Activated CD4-positive, alpha-beta memory T cell treated with anti-CD3 and anti-CD28 coated beads, Interleukin-2, amount 10 ng/mL, durations not matched to agents 7 days and 5 days (primary cell): ENCODE measurements around the gene IL13RA1. TPM values are rescaled to one million over a fixed set of nuclear protein-coding genes. Genes with fewer than 3 reads are reported as not detected.
"Not testable (repeated sequence)": the region's sequence is repeated elsewhere in the genome, so short reads cannot be mapped to it uniquely, and the experiment has no call there.

Experiments used
- CTCF ChIA-PET: fragments of 350-600 bp; sonication (Branson Sonifier 250); formaldehyde crosslinking; loops from one replicate; lab custom pipeline; 2021; ENCODE audit warnings: antibody characterized with exemption, inconsistent platforms; lab: Charles Lee
- POLR2A ChIA-PET: fragments of 350-600 bp; sonication (Branson Sonifier 250); formaldehyde crosslinking; loops from one replicate; lab custom pipeline; 2021; ENCODE audit warnings: antibody characterized with exemption; lab: Charles Lee
- DNase-seq: peaks from one replicate; pipeline ENCODE4 v3.0.0-alpha.2; 2020
- H3K27ac Mint-ChIP-seq: one replicate; pipeline ENCODE4 v1.8.0; 2021; ENCODE audit warnings: mild to moderate bottlenecking, mixed read lengths
- H3K27me3 Mint-ChIP-seq: one replicate; pipeline ENCODE4 v1.8.0; 2021; ENCODE audit warnings: mixed read lengths
- H3K36me3 Mint-ChIP-seq: one replicate; pipeline ENCODE4 v1.8.0; 2021; ENCODE audit warnings: low read depth, mixed read lengths
- H3K4me1 Mint-ChIP-seq: one replicate; pipeline ENCODE4 v1.8.0; 2021; ENCODE audit warnings: mixed read lengths
- H3K4me3 Mint-ChIP-seq: one replicate; pipeline ENCODE4 v1.8.0; 2021; ENCODE audit warnings: mild to moderate bottlenecking, mixed read lengths
- H3K9me3 Mint-ChIP-seq: one replicate; pipeline ENCODE4 v1.8.0; 2021; ENCODE audit warnings: mixed read lengths
- total RNA-seq, 2 experiments: library from RNA; stranded (reverse); gene quantifications; one replicate each; pipeline ENCODE4 v1.2.3, GENCODE V29; 2021

The IL13RA1 gene
- total RNA-seq, 2 experiments from 2014 or later = not detected

GRCh38 chrX:118717678-118718391, 9.6 kb upstream of the IL13RA1 start:
- no peaks in the 10 kb centered on the region for H3K36me3 Mint-ChIP-seq
- POLR2A ChIA-PET = no interaction called here
- no peaks in the 10 kb centered on the region for H3K27me3 Mint-ChIP-seq
- DNase-seq = no peak
- no peak overlapping the region for H3K4me3 Mint-ChIP-seq
- H3K4me1 Mint-ChIP-seq = no peaks in the 10 kb centered on the region
- CTCF ChIA-PET = no interaction called here
- no peak overlapping the region for H3K27ac Mint-ChIP-seq
- H3K9me3 Mint-ChIP-seq = no peaks in the 10 kb centered on the region

GRCh38 chrX:118718737-118719136, 8.7 kb upstream of the IL13RA1 start:
- Mint-ChIP-seq H3K27ac (no peak overlapping the region), H3K36me3 (no peaks in the 10 kb centered on the region), H3K4me1 (no peaks in the 10 kb centered on the region), H3K9me3 (no peaks in the 10 kb centered on the region), H3K27me3 (no peaks in the 10 kb centered on the region), H3K4me3 (no peak overlapping the region)
- DNase-seq = no peak
- POLR2A ChIA-PET = no interaction called here
- CTCF ChIA-PET = no interaction called here

- Mint-ChIP-seq H3K36me3 (no peaks in the 10 kb centered on the region), H3K27me3 (no peaks in the 10 kb centered on the region)
Observed at GRCh38 chrX:118720058-118720707, 7.2 kb upstream of the IL13RA1 start.

GRCh38 chrX:118723376-118723775, 4.0 kb upstream of the IL13RA1 start:
- POLR2A ChIA-PET = no interaction called here
- Mint-ChIP-seq H3K27ac (no peak overlapping the region), H3K36me3 (no peaks in the 10 kb centered on the region), H3K4me3 (no peak overlapping the region), H3K9me3 (no peaks in the 10 kb centered on the region), H3K27me3 (peaks cover 11% of the 10 kb centered on the region), H3K4me1 (peaks cover 13% of the 10 kb centered on the region)
- CTCF ChIA-PET = no interaction called here
- DNase-seq = no peak

More at GRCh38 chrX:118720058-118720707, 7.2 kb upstream of the IL13RA1 start:
- peaks cover 8% of the 10 kb centered on the region for H3K4me1 Mint-ChIP-seq
- DNase-seq = no peak
- ChIA-PET POLR2A (no interaction called here), CTCF (no interaction called here)
- no peak overlapping the region for H3K27ac Mint-ChIP-seq
- H3K9me3 Mint-ChIP-seq = no peaks in the 10 kb centered on the region
- no peak overlapping the region for H3K4me3 Mint-ChIP-seq

- peaks cover 13% of the 10 kb centered on the region for H3K4me1 Mint-ChIP-seq
- no peak overlapping the region for H3K27ac Mint-ChIP-seq
- CTCF ChIA-PET = no interaction called here
- POLR2A ChIA-PET = no interaction called here
- H3K9me3 Mint-ChIP-seq = no peaks in the 10 kb centered on the region
- no peaks in the 10 kb centered on the region for H3K36me3 Mint-ChIP-seq
- DNase-seq = no peak
- H3K27me3 Mint-ChIP-seq = peaks cover 19% of the 10 kb centered on the region
- no peak overlapping the region for H3K4me3 Mint-ChIP-seq
Observed at GRCh38 chrX:118724365-118724764, 3.0 kb upstream of the IL13RA1 start.

- peaks cover 19% of the 10 kb centered on the region for H3K27me3 Mint-ChIP-seq
- H3K27ac Mint-ChIP-seq = no peak overlapping the region
- H3K4me3 Mint-ChIP-seq = no peak overlapping the region
- ChIA-PET CTCF (no interaction called here), POLR2A (no interaction called here)
- no peaks in the 10 kb centered on the region for H3K36me3 Mint-ChIP-seq
- no peaks in the 10 kb centered on the region for H3K9me3 Mint-ChIP-seq
- H3K4me1 Mint-ChIP-seq = peaks cover 13% of the 10 kb centered on the region
- no peak for DNase-seq
Observed at GRCh38 chrX:118724775-118725174, 2.6 kb upstream of the IL13RA1 start.

- H3K4me1 Mint-ChIP-seq = peaks cover 13% of the 10 kb centered on the region
- peak overlapping the region; percentile 24 for H3K4me3 Mint-ChIP-seq
- DNase-seq = no peak
- CTCF ChIA-PET = no interaction called here
- POLR2A ChIA-PET = no interaction called here
- H3K36me3 Mint-ChIP-seq = no peaks in the 10 kb centered on the region
- no peaks in the 10 kb centered on the region for H3K9me3 Mint-ChIP-seq
- H3K27me3 Mint-ChIP-seq = peaks cover 29% of the 10 kb centered on the region
- H3K27ac Mint-ChIP-seq = no peak overlapping the region
Observed at GRCh38 chrX:118726396-118726795, 1.0 kb upstream of the IL13RA1 start.

- no peak for DNase-seq
- POLR2A ChIA-PET = no interaction called here
- H3K27me3 Mint-ChIP-seq = peaks cover 34% of the 10 kb centered on the region
- no peaks in the 10 kb centered on the region for H3K36me3 Mint-ChIP-seq
- CTCF ChIA-PET = no interaction called here
- H3K4me3 Mint-ChIP-seq = no peak overlapping the region
- peaks cover 13% of the 10 kb centered on the region for H3K4me1 Mint-ChIP-seq
- H3K27ac Mint-ChIP-seq = no peak overlapping the region
- H3K9me3 Mint-ChIP-seq = no peaks in the 10 kb centered on the region
Observed at GRCh38 chrX:118727686-118728339, 407 bp downstream of the IL13RA1 start.

- CTCF ChIA-PET = interaction anchor here (0.6 kb wide), 1 partner anchor 105 kb away, joined by 3 read pairs; no protein-coding TSS in a partner anchor
- peaks cover 36% of the 10 kb centered on the region for H3K27me3 Mint-ChIP-seq
Observed at GRCh38 chrX:118729042-118729652, 1.7 kb downstream of the IL13RA1 start.

GRCh38 chrX:118730500-118731247, 3.3 kb downstream of the IL13RA1 start:
- ChIA-PET CTCF (interaction anchor here (0.7 kb wide), 1 partner anchor 271 kb away, joined by 3 read pairs; no protein-coding TSS in a partner anchor), POLR2A (no interaction called here)
- H3K27me3 Mint-ChIP-seq = peaks cover 40% of the 10 kb centered on the region
- no peak overlapping the region for H3K27ac Mint-ChIP-seq
- no peaks in the 10 kb centered on the region for H3K9me3 Mint-ChIP-seq
- H3K4me1 Mint-ChIP-seq = peaks cover 8% of the 10 kb centered on the region
- no peaks in the 10 kb centered on the region for H3K36me3 Mint-ChIP-seq
- no peak for DNase-seq
- no peak overlapping the region for H3K4me3 Mint-ChIP-seq

More at GRCh38 chrX:118729042-118729652, 1.7 kb downstream of the IL13RA1 start:
- Mint-ChIP-seq H3K4me3 (no peak overlapping the region), H3K36me3 (no peaks in the 10 kb centered on the region), H3K4me1 (peaks cover 13% of the 10 kb centered on the region), H3K27ac (no peak overlapping the region), H3K9me3 (no peaks in the 10 kb centered on the region)
- POLR2A ChIA-PET = no interaction called here
- DNase-seq = no peak

GRCh38 chrX:118732551-118732950, 5.1 kb downstream of the IL13RA1 start:
- not testable (repeated sequence) for H3K4me3 Mint-ChIP-seq, H3K36me3 Mint-ChIP-seq
- peaks cover 12% of the 10 kb centered on the region for H3K4me1 Mint-ChIP-seq

GRCh38 chrX:118734909-118735308, 7.5 kb downstream of the IL13RA1 start:
- peaks cover 28% of the 10 kb centered on the region for H3K27me3 Mint-ChIP-seq
- no peak for DNase-seq
- peaks cover 6% of the 10 kb centered on the region for H3K36me3 Mint-ChIP-seq
- H3K9me3 Mint-ChIP-seq = peaks cover 3% of the 10 kb centered on the region
- ChIA-PET CTCF (no interaction called here), POLR2A (no interaction called here)
- no peak overlapping the region for H3K27ac Mint-ChIP-seq
- H3K4me1 Mint-ChIP-seq = peaks cover 12% of the 10 kb centered on the region
- H3K4me3 Mint-ChIP-seq = no peak overlapping the region

More at GRCh38 chrX:118732551-118732950, 5.1 kb downstream of the IL13RA1 start:
- POLR2A ChIA-PET, H3K9me3 Mint-ChIP-seq, CTCF ChIA-PET, H3K27ac Mint-ChIP-seq, DNase-seq: not testable (repeated sequence)
- H3K27me3 Mint-ChIP-seq = peaks cover 44% of the 10 kb centered on the region
